GM10266 (cell line): ENCODE measurements around the gene GDAP2.

Experiments used
- DNase-seq: peaks from one replicate; pipeline ENCODE4 v3.0.0; 2012; ENCODE audit errors: extremely low spot score
- CTCF ChIP-seq: IDR thresholded peaks from 2 replicates; pipeline ENCODE4 v1.5.1; 2012; ENCODE audit warnings: mild to moderate bottlenecking, low read depth; ENCODE audit not compliant: control insufficient read depth, insufficient read depth; ENCODE audit errors: missing control alignments

The GDAP2 gene

GRCh38 chr1:117830222-117830621 is 99.2 kb downstream of the GDAP2 start:
- no peak for DNase-seq
- TF ChIP-seq CTCF, result no peak

GRCh38 chr1:117828201-117828600 is 101.2 kb downstream of the GDAP2 start:
- DNase-seq, result no peak
- no peak for TF ChIP-seq CTCF

- TF ChIP-seq CTCF, result no peak
- DNase-seq, result no peak
These were observed 102.8 kb downstream of the GDAP2 start for GRCh38 chr1:117826540-117827078.

- DNase-seq, result no peak
These were observed 103.3 kb downstream of the GDAP2 start for GRCh38 chr1:117826119-117826518.

GRCh38 chr1:117825414-117825813 is 104.0 kb downstream of the GDAP2 start:
- no peak for DNase-seq
- TF ChIP-seq CTCF, result no peak

More at GRCh38 chr1:117826119-117826518, 103.3 kb downstream of the GDAP2 start:
- no peak for TF ChIP-seq CTCF

- no peak for TF ChIP-seq CTCF
- DNase-seq, result no peak
These were observed 104.8 kb downstream of the GDAP2 start for GRCh38 chr1:117824616-117825015.

- no peak for DNase-seq
- TF ChIP-seq CTCF, result no peak
These were observed 107.5 kb downstream of the GDAP2 start for GRCh38 chr1:117821774-117822482.
